HepG2 (cell line): ENCODE data around the gene NAV2. TPM values are rescaled to one million over a fixed set of nuclear protein-coding genes. Genes with fewer than 3 reads are reported as not detected.

Source experiments
- ATAC-seq: fragments of 200-7000 bp; cut with Tn5 transposase; 3 replicates; pipeline ENCODE4 v1.9.1; 2020; ENCODE audit warnings: mild to moderate bottlenecking, moderate library complexity
- BruUV-seq: library from RNA; stranded (reverse); fragments of 400-500 nt; replicated peaks from 2 replicates; lab custom pipeline; 2021; lab: Mats Ljungman, UMichigan
- CTCF ChIA-PET: fragments of 300-600 bp; formaldehyde crosslinking; extraction: SDS; loops from one replicate; lab custom pipeline; 2021; ENCODE audit warnings: low total read pairs, inconsistent platforms, low intra/inter-chr PET ratio; lab: Yijun Ruan, JAX
- POLR2A ChIA-PET: fragments of 350-600 bp; sonication (Branson Sonifier 250); formaldehyde crosslinking; loops from one replicate; lab custom pipeline; 2020; ENCODE audit warnings: antibody characterized with exemption, inconsistent platforms; lab: Yijun Ruan, JAX
- DNase-seq: peaks from one replicate; pipeline ENCODE4 v3.0.0-alpha.2; 2015; ENCODE audit warnings: low spot score
- FAIRE-seq: peaks from 3 replicates; lab custom pipeline; 2011; peaks lifted over from hg19 to GRCh38; lab: Jason Lieb, UNC
- H2AFZ ChIP-seq: one replicate; pipeline ENCODE4 v1.6.1; 2011; ENCODE audit warnings: low read length, inconsistent platforms
- H3K27ac ChIP-seq: fragments of 300-600 bp; 3 replicates; pipeline ENCODE4 v1.8.0; 2011; ENCODE audit warnings: mixed run types, mild to moderate bottlenecking, mixed read lengths, low read length, inconsistent platforms; ENCODE audit not compliant: insufficient read depth; ENCODE audit errors: extremely low read length
- H3K27me3 ChIP-seq, 2 experiments: fragments of 200-600 bp in 1 of 2; 2 replicates in 1 of 2; 3 replicates in 1 of 2; pipeline versions ENCODE4 v1.6.0 to v1.8.0; 2011; ENCODE audit warnings: low read length in 2 of 2, mild to moderate bottlenecking in 2 of 2, moderate library complexity in 2 of 2, inconsistent platforms in 1 of 2; ENCODE audit not compliant: insufficient read depth in 2 of 2, control insufficient read depth in 1 of 2
- H3K36me3 ChIP-seq, 2 experiments: fragments of 200-600 bp in 1 of 2; replicated peaks in 1 of 2; 2 replicates in 1 of 2; 3 replicates in 1 of 2; pipeline versions ENCODE4 v1.5.1 to v1.8.0; 2011; ENCODE audit warnings: low read length in 2 of 2, inconsistent platforms in 1 of 2; ENCODE audit not compliant: insufficient read depth in 2 of 2, control insufficient read depth in 1 of 2
- H3K4me1 ChIP-seq: 2 replicates; pipeline ENCODE4 v1.5.1; 2012; ENCODE audit warnings: low read length, inconsistent platforms; ENCODE audit not compliant: insufficient read depth
- H3K4me2 ChIP-seq: 2 replicates; pipeline ENCODE4 v1.6.0; 2011; ENCODE audit warnings: low read depth, low read length, inconsistent platforms
- H3K4me3 ChIP-seq, 3 experiments: fragments of 200-600 bp in 1 of 3; sonication (generic), shearing (Covaris generic) in 1 of 3; replicated peaks in 1 of 3; 2 replicates each; pipeline ENCODE4 v1.5.1; 2011 to 2016; ENCODE audit warnings: low read length in 3 of 3, inconsistent platforms in 2 of 3, low read depth in 2 of 3, mild to moderate bottlenecking in 2 of 3, control low read depth in 1 of 3, mixed read lengths in 1 of 3; ENCODE audit not compliant: insufficient read depth in 1 of 3
- H3K79me2 ChIP-seq: one replicate; pipeline ENCODE4 v1.6.1; 2011; ENCODE audit warnings: low read length, inconsistent platforms; ENCODE audit not compliant: insufficient read depth
- H3K9ac ChIP-seq: 2 replicates; pipeline ENCODE4 v1.6.0; 2011; ENCODE audit warnings: mild to moderate bottlenecking, low read depth, low read length, inconsistent platforms; ENCODE audit not compliant: insufficient read depth
- H3K9me3 ChIP-seq: 2 replicates; pipeline ENCODE4 v1.5.1; 2012; ENCODE audit warnings: mild to moderate bottlenecking, low read length
- H4K20me1 ChIP-seq: 2 replicates; pipeline ENCODE4 v1.6.0; 2011; ENCODE audit warnings: inconsistent platforms, mild to moderate bottlenecking, low read length, moderate library complexity; ENCODE audit not compliant: insufficient read depth
- LCORL ChIP-seq, 2 experiments: fragments of 450-650 bp in 1 of 2; sonication (generic) in 1 of 2; formaldehyde crosslinking in 1 of 2; IDR thresholded peaks; 2 replicates each; pipeline versions ENCODE4 v1.5.0 to v1.6.1; 2017 to 2020; ENCODE audit warnings: antibody characterized with exemption in 1 of 2, missing genetic modification reagents in 1 of 2
- ZNF136 ChIP-seq: sonication (generic); formaldehyde crosslinking; IDR thresholded peaks from 2 replicates; pipeline ENCODE4 v1.8.1; 2022; ENCODE audit warnings: low read depth, mild to moderate bottlenecking, moderate library complexity, missing genetic modification reagents
- WGBS: methylation state at CpG from one replicate; pipeline ENCODE4 v1.1.6; 2017; ENCODE audit warnings: low lambda C conversion rate; 5-methylcytosine and 5-hydroxymethylcytosine counted together
- in situ Hi-C: cut with HindIII; loops from 2 replicates; pipeline ENCODE4 v1.10.0; 2017; ENCODE audit warnings: low pct_unique_long_range_greater_than_20kb; ENCODE audit not compliant: extremely low pct_ligation_motif_present
- intact Hi-C: fragments of 100-400 bp; cut with micrococcal nuclease; formaldehyde crosslinking; loops from one replicate; pipeline ENCODE4 v1.10.0; 2022; ENCODE audit not compliant: unreplicated experiment
- polyA plus RNA-seq, 8 experiments: library from polyadenylated mRNA; depleted of rRNA in 3 of 8; stranded (reverse) in 7 of 8; unstranded in 1 of 8; fragments of >200 nt; fragmentation: Illumina TruSeq in 4 of 8; extraction: Trizol in 4 of 8; gene quantifications; 2 replicates each; pipeline versions ENCODE4 v1.2.1 to v1.2.3, GENCODE V29; 2011 to 2016; ENCODE audit warnings: low read depth in 4 of 8, missing spikeins in 1 of 8, mixed read lengths in 1 of 8; ENCODE audit not compliant: insufficient read depth in 1 of 8
- total RNA-seq, 5 experiments: library from RNA; depleted of rRNA; stranded (reverse); fragments of >200 nt; fragmentation: Illumina TruSeq; extraction: Trizol; gene quantifications; 2 replicates each; pipeline ENCODE4 v1.2.3, GENCODE V29; 2016; ENCODE audit warnings: low read depth in 1 of 5
- TF ChIP-seq, protein P1 (sequence below): sonication (generic); formaldehyde crosslinking; IDR thresholded peaks from 2 replicates; pipeline ENCODE4 v1.9.0; 2021; ENCODE audit warnings: missing genetic modification reagents, mild to moderate bottlenecking, borderline replicate concordance

NAV2 gene
- total and polyA plus RNA-seq, 2 of the 13 experiments (the other 11 are each of a cell fraction or from before 2014, with no cell fraction given): 9.3 to 34.6 TPM

DNA sequence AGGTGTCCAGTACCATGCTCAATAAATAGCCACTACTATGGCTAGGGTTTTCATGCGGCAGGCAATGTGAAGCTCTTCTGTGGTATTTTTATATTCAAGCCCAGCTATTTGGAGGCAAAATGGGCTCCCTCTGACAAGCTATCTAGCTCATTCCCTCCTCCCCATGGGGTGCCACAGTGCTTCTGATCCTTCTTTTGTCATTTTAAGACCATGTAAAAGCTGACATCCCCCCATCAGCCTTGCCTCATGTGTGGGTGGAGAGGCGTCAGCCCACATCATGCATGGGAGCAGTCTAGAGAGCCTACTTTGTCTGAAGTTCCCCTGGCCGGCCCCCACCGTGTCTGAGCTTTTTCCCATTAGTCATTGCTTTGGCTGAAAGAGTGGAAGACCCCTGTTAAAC lies 59.8 kb downstream of the NAV2 start:
- POLR2A ChIA-PET: no interaction called here

DNA sequence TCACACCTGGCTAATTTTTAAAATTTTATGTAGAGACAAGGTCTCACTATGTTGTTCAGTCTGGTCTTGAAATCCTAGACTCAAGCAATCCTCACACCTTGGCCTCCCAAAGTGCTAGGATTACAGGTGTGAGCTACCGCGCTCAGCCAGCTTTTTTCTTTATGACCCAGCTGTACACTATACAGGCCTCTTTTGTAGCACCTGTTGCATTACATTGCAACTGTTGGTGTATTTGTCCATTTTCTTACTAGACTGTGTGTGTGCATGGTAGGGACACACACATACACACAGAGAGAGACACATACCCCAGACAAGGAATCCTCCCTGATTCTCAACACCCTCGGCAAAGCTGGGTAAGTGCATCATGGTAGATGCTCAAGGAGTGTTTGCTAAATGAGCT lies 61.7 kb downstream of the NAV2 start:
- H3K27ac ChIP-seq: no peak overlapping the region
- ChIA-PET POLR2A (no interaction called here), CTCF (no interaction called here)
- DNase-seq (no peak), ATAC-seq (no peak), FAIRE-seq (no peak)
- H3K36me3 ChIP-seq: no peaks in the 10 kb centered on the region
- no peaks in the 10 kb centered on the region for H3K9me3 ChIP-seq
- no peak overlapping the region for H3K9ac ChIP-seq
- no peak overlapping the region for H2AFZ ChIP-seq
- in situ Hi-C loops: no loop called here
- H4K20me1 ChIP-seq: no peaks in the 10 kb centered on the region
- no peak overlapping the region for H3K4me2 ChIP-seq
- peaks cover 4 to 38% of the 10 kb centered on the region in 2 experiments for H3K27me3 ChIP-seq
- H3K4me3 ChIP-seq: no peak overlapping the region
- TF ChIP-seq LCORL (IDR thresholded peaks at IDR 0.05) (no peak), LCORL (CRISPR knock-in tag; IDR thresholded peaks at IDR 0.05) (no peak)
- TF ChIP-seq, protein P1, sequence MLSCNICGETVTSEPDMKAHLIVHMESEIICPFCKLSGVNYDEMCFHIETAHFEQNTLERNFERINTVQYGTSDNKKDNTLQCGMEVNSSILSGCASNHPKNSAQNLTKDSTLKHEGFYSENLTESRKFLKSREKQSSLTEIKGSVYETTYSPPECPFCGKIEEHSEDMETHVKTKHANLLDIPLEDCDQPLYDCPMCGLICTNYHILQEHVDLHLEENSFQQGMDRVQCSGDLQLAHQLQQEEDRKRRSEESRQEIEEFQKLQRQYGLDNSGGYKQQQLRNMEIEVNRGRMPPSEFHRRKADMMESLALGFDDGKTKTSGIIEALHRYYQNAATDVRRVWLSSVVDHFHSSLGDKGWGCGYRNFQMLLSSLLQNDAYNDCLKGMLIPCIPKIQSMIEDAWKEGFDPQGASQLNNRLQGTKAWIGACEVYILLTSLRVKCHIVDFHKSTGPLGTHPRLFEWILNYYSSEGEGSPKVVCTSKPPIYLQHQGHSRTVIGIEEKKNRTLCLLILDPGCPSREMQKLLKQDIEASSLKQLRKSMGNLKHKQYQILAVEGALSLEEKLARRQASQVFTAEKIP: no peak
- TF ChIP-seq, all 625 proteins: peak for 0
- WGBS: 13% methylated on average over 3 of the region's 3 CpGs
- no TSS peak for BruUV-seq
- Histone ChIP-seq H3K4me1 (no peaks in the 10 kb centered on the region), H3K79me2 (no peaks in the 10 kb centered on the region)
- intact Hi-C loops: no loop called here

More for the DNA sequence above, 59.8 kb downstream of the NAV2 start:
- H4K20me1 ChIP-seq: no peaks in the 10 kb centered on the region
- BruUV-seq: no TSS peak
- no peaks in the 10 kb centered on the region for H3K79me2 ChIP-seq
- H3K9ac ChIP-seq: no peak overlapping the region
- H3K4me3 ChIP-seq: no peak overlapping the region
- TF ChIP-seq ZNF136 (CRISPR knock-in tag): no peak
- TF ChIP-seq, all 625 proteins: peak for 0
- no peaks in the 10 kb centered on the region for H3K9me3 ChIP-seq
- in situ Hi-C loops (no loop called here), intact Hi-C loops (no loop called here)
- H3K36me3 ChIP-seq: no peaks in the 10 kb centered on the region
- H3K27ac ChIP-seq: no peak overlapping the region
- H3K4me2 ChIP-seq: no peak overlapping the region
- DNase-seq (no peak), ATAC-seq (no peak), FAIRE-seq (no peak)
- H3K27me3 ChIP-seq: peaks cover 1 to 21% of the 10 kb centered on the region in 2 experiments; a peak in 4 of 5 replicates
- CTCF ChIA-PET: no interaction called here
- 22% methylated on average over 4 of the region's 4 CpGs for WGBS
- no peak overlapping the region for H2AFZ ChIP-seq
- no peaks in the 10 kb centered on the region for H3K4me1 ChIP-seq
